Activated CD8-positive, alpha-beta memory T cell treated with anti-CD3 and anti-CD28 coated beads for 24 hours (primary cell): Measurements from ENCODE around the gene TCERG1.
A peak's percentile ranks its signal among the peaks of the same experiment; 100 is the strongest.
"Not testable (repeated sequence)": the region's sequence is repeated elsewhere in the genome, so short reads cannot be mapped to it uniquely, and the experiment has no call there.

Experiments used
- DNase-seq: peaks from one replicate; pipeline ENCODE4 v3.0.0-alpha.2; 2020

TCERG1 gene

DNA sequence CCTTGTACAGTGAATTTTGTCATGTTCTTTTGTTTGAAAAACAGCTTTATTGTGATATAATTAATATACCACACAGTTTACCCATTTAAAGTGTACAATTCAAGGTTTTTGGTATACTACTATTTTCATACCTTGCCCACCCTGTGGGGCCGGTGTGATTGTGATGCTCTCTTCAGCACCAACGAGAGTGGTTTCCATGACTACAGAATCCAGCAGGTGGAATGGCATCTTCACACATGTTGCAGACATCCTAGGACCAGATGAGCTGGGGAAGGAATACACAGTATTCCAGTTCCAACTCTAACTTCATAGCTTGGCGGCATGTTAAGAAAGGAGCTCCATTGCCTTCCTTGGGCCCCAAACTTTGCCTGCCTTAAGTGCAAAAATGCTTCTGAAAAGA is 76.6 kb downstream of the TCERG1 start:
- no peak for DNase-seq

GRCh38 chr5:146527785-146528184 is 80.7 kb downstream of the TCERG1 start:
- no peak for DNase-seq

DNA sequence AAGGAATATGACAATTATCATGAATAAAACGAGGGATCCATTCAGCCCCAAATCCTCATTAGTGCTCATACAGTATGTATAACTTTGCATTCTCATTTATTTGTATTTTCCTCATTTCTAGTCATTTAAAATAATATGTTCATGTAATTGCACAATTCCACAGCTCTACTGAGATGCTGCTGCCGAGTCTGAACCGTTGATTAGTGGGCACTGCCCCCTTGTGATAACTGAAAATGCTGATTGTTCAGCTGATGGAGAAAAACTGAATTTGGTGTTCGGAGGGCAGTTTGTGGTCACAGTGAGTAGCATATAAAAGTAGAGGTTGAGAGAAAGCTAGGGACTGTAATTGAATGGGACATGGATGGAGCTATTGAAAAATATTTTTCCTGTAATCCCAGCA is 81.1 kb downstream of the TCERG1 start:
- no peak for DNase-seq

DNA sequence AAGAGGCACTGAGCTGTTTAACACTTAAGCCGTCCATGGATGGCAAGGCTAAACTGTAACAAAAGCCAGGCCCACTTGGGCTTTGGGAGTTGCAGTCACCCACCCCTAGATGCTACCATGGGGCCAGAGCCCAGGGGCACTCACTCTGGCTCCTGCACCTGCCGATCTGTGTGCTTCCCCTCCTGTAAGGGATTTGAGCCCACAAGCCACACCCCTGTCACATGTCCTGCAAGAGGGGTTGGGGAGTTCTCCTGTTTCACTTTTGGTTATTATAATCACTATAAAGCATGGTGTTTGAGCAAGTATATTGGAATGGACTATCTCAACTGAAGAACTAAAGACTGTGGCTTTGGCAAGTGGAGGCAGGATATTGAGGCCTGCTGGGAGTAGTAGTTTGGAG is 82.9 kb downstream of the TCERG1 start:
- no peak for DNase-seq

DNA sequence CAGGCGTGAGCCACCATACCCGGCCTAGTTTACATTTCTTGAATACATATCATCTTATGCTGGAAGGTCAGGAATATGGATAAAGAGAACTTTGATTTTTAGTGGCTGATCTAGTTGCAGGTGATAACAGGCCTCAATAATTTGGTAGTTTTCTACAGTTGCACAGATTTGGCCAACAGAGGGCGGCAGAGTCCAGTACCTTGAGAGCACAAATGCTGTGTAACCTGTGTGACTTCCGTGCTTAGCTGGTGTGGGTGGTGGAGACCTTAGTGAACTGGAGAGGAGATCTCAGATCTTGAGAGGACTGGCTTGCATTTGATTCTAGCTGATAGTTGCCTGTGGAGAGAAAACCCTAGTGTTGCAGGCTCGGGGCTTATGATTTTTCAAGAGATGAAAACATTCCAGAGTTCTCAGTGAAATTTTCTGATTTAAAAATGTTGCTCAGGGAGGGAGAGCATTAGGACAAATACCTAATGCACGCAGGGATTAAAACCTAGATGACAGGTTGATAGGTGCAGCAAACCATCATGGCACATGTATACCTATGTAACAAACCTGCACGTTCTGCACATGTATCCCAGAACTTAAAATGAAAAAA is 86.2 kb downstream of the TCERG1 start:
- peak; percentile 86 for DNase-seq

DNA sequence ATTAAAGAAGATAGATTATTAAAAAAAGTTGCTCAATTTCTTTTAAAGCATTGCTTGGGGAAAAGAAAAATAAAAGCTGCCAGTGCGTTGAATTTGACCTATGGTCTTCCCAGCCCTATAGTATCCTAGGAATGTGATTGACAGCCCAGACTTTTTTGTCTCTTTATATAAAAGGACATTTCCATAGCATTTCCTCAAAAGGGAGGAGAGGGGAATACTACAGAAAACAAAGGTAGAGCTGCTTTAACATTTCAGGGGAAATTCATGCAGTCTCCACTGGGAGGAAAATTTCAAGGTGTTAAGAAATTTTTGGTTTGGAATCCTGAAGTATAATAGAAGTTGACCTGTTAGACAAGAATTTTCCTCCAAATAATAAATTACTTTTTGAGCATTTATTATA is 86.7 kb downstream of the TCERG1 start:
- DNase-seq = no peak

DNA sequence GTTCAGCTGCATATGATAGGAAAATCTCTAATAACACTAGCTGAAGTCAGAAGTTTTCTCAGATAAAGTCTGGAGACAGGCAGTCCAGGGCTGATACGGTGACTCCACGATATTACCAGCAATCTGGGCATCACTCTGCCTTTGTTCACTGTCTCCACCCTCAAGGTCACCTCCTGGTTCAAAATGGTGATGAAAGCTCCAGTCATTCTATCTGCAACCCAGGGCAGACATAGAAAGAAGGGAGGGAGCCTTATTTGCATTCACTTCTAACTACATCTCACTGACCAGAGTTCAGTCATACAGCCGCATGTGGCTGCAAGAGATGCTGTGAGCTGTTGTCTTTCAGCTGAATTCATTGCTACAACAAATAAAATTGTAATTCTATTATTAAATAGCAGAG is 91.3 kb downstream of the TCERG1 start:
- no peak for DNase-seq

DNA sequence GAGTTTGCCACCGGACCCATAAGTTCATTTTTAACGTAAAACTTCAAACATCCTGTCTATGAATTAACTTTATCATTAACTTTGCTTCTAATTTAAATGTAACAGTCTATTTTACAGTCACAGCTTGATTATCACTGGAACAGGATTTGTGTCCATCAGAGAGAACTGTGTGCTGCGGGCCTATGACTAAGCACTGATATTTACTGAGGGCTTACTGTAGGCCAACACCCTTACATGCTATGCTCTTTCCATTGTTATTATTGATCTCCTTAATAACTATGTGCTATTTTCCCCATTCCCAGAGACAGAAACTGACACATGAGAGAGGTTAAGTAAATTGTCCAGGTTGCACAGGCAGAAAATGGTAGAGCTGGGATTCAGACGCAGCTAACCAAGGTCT is 92.8 kb downstream of the TCERG1 start:
- no peak for DNase-seq

GRCh38 chr5:146540414-146540813 is 93.3 kb downstream of the TCERG1 start:
- DNase-seq = no peak

GRCh38 chr5:146541958-146542849 is 95.1 kb downstream of the TCERG1 start:
- peak; percentile 87 for DNase-seq

DNA sequence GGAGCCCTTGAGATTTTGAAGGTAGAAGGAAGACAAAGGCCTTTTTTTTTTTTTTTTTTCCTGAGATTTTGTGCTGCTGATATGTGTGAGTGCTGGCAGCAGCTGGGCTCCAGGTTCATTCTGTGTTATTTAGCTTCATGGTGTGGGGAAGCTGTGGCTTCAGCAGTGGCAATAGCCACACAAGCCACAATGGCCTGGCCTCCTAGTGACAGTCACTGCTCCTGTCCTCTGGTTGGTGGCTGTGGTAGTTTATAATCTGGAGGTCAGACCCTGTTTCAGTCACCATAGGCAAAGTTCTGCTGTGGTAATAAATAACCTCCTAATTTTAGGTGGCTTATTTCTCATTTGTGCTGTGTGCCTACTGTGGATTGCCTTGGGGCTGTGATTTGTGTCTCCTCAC is 97.1 kb downstream of the TCERG1 start:
- no peak for DNase-seq

GRCh38 chr5:146548781-146549449 is 101.8 kb downstream of the TCERG1 start:
- DNase-seq = no peak

GRCh38 chr5:146549615-146550014 is 102.5 kb downstream of the TCERG1 start:
- no peak for DNase-seq

- no peak for DNase-seq
These were observed 106.3 kb downstream of the TCERG1 start for GRCh38 chr5:146553446-146553845.

- DNase-seq = not testable (repeated sequence)
These were observed 109.8 kb downstream of the TCERG1 start for GRCh38 chr5:146556884-146557283.

GRCh38 chr5:146560205-146560812 is 113.2 kb downstream of the TCERG1 start:
- DNase-seq = no peak
